ENCODE results near the gene GLI2.

The GLI2 gene

GRCh38 chr2:120774557-120775160 is 39.0 kb downstream of the GLI2 start:
- CTCF ChIA-PET = no interaction called here
- POLR2A ChIA-PET = no interaction called here
- no peak for TF ChIP-seq ZNF384 (IDR thresholded peaks at IDR 0.05)
- TF ChIP-seq TARDBP (IDR thresholded peaks at IDR 0.05) = no peak
- TF ChIP-seq CTBP1 (IDR thresholded peaks at IDR 0.05; ENCODE audit: borderline replicate concordance) = no peak
- no peak for TF ChIP-seq L3MBTL2 (conservative IDR thresholded peaks at IDR 0.05)
- TF ChIP-seq FOXM1 (IDR thresholded peaks at IDR 0.05; ENCODE audit: borderline replicate concordance) = no peak
- TF ChIP-seq ELF4 (IDR thresholded peaks at IDR 0.05) = no peak
- TF ChIP-seq NFRKB (IDR thresholded peaks at IDR 0.05) = no peak
- no peak for TF ChIP-seq BHLHE40 (IDR thresholded peaks at IDR 0.05; ENCODE audit: borderline replicate concordance)
- no peak for TF ChIP-seq HDGF (IDR thresholded peaks at IDR 0.05; ENCODE audit: borderline replicate concordance)
- no peak for TF ChIP-seq LEF1 (IDR thresholded peaks at IDR 0.05; ENCODE audit: borderline replicate concordance)
- no peak for TF ChIP-seq FOXA1 (IDR thresholded peaks at IDR 0.05)
- no peak for DNase-seq (ENCODE audit: extremely low spot score)

- ChIA-PET CTCF (no interaction called here), POLR2A (no interaction called here)
- DNase-seq (ENCODE audit: extremely low spot score) = no peak
- TF ChIP-seq LEF1 (IDR thresholded peaks at IDR 0.05; ENCODE audit: borderline replicate concordance) (no peak), ZNF384 (IDR thresholded peaks at IDR 0.05) (no peak), FOXK2 (IDR thresholded peaks at IDR 0.05) (no peak), FOXA1 (IDR thresholded peaks at IDR 0.05) (no peak), SP1 (IDR thresholded peaks at IDR 0.05) (no peak)
Measured at GRCh38 chr2:120775194-120775593, 39.5 kb downstream of the GLI2 start.

- ChIA-PET CTCF (no interaction called here), POLR2A (no interaction called here)
Measured at GRCh38 chr2:120775801-120776589, 40.3 kb downstream of the GLI2 start.

GRCh38 chr2:120776649-120777048 is 41.0 kb downstream of the GLI2 start:
- no peak for TF ChIP-seq FOXM1 (IDR thresholded peaks at IDR 0.05; ENCODE audit: borderline replicate concordance)
- no peak for TF ChIP-seq CTBP1 (IDR thresholded peaks at IDR 0.05; ENCODE audit: borderline replicate concordance)
- TF ChIP-seq ZNF384 (IDR thresholded peaks at IDR 0.05) = no peak
- no peak for TF ChIP-seq HDGF (IDR thresholded peaks at IDR 0.05; ENCODE audit: borderline replicate concordance)
- TF ChIP-seq FOXK2 (IDR thresholded peaks at IDR 0.05) = no peak
- TF ChIP-seq ELF4 (IDR thresholded peaks at IDR 0.05) = no peak
- TF ChIP-seq NFRKB (IDR thresholded peaks at IDR 0.05) = no peak
- no peak for TF ChIP-seq SP1 (IDR thresholded peaks at IDR 0.05)
- no peak for TF ChIP-seq SUZ12 (IDR thresholded peaks at IDR 0.05)
- no peak for TF ChIP-seq ARNT (IDR thresholded peaks at IDR 0.05)
- no peak for TF ChIP-seq TARDBP (IDR thresholded peaks at IDR 0.05)
- TF ChIP-seq LEF1 (IDR thresholded peaks at IDR 0.05; ENCODE audit: borderline replicate concordance) = no peak
- TF ChIP-seq FOXA1 (IDR thresholded peaks at IDR 0.05) = no peak
- TF ChIP-seq L3MBTL2 (conservative IDR thresholded peaks at IDR 0.05) = no peak
- TF ChIP-seq BHLHE40 (IDR thresholded peaks at IDR 0.05; ENCODE audit: borderline replicate concordance) = no peak
- no peak for TF ChIP-seq PKNOX1 (IDR thresholded peaks at IDR 0.05)
- ChIA-PET CTCF (no interaction called here), POLR2A (no interaction called here)
- DNase-seq (ENCODE audit: extremely low spot score) = no peak

More at GRCh38 chr2:120775801-120776589, 40.3 kb downstream of the GLI2 start:
- no peak for DNase-seq (ENCODE audit: extremely low spot score)
- no peak for TF ChIP-seq ELF4 (IDR thresholded peaks at IDR 0.05)
- no peak for TF ChIP-seq NFRKB (IDR thresholded peaks at IDR 0.05)
- TF ChIP-seq HDGF (IDR thresholded peaks at IDR 0.05; ENCODE audit: borderline replicate concordance) = no peak

- DNase-seq (ENCODE audit: extremely low spot score) = no peak
- TF ChIP-seq SP1 (IDR thresholded peaks at IDR 0.05) = no peak
- no peak for TF ChIP-seq LEF1 (IDR thresholded peaks at IDR 0.05; ENCODE audit: borderline replicate concordance)
- TF ChIP-seq FOXA1 (IDR thresholded peaks at IDR 0.05) = no peak
- ChIA-PET CTCF (no interaction called here), POLR2A (no interaction called here)
Measured at GRCh38 chr2:120777170-120777751, 41.6 kb downstream of the GLI2 start.

- ChIA-PET CTCF (no interaction called here), POLR2A (no interaction called here)
- TF ChIP-seq NFRKB (IDR thresholded peaks at IDR 0.05) (no peak), ELF4 (IDR thresholded peaks at IDR 0.05) (no peak), PKNOX1 (IDR thresholded peaks at IDR 0.05) (no peak), SUZ12 (IDR thresholded peaks at IDR 0.05) (no peak), FOXA1 (IDR thresholded peaks at IDR 0.05) (no peak), TARDBP (IDR thresholded peaks at IDR 0.05) (no peak), L3MBTL2 (conservative IDR thresholded peaks at IDR 0.05) (no peak), SP1 (IDR thresholded peaks at IDR 0.05) (no peak), ZNF384 (IDR thresholded peaks at IDR 0.05) (no peak)
- DNase-seq (ENCODE audit: extremely low spot score) = no peak
Measured at GRCh38 chr2:120777787-120778186, 42.1 kb downstream of the GLI2 start.

- ChIA-PET POLR2A (no interaction called here), CTCF (no interaction called here)
- DNase-seq (ENCODE audit: extremely low spot score) = no peak
- TF ChIP-seq NFRKB (IDR thresholded peaks at IDR 0.05) (no peak), ELF4 (IDR thresholded peaks at IDR 0.05) (no peak), TARDBP (IDR thresholded peaks at IDR 0.05) (no peak), ARNT (IDR thresholded peaks at IDR 0.05) (no peak), SP1 (IDR thresholded peaks at IDR 0.05) (no peak), LEF1 (IDR thresholded peaks at IDR 0.05; ENCODE audit: borderline replicate concordance) (no peak), L3MBTL2 (conservative IDR thresholded peaks at IDR 0.05) (no peak), FOXA1 (IDR thresholded peaks at IDR 0.05) (no peak), FOXM1 (IDR thresholded peaks at IDR 0.05; ENCODE audit: borderline replicate concordance) (no peak), SUZ12 (IDR thresholded peaks at IDR 0.05) (no peak), PKNOX1 (IDR thresholded peaks at IDR 0.05) (no peak)
Measured at GRCh38 chr2:120778244-120778643, 42.6 kb downstream of the GLI2 start.
